GM15510 (cell line): ENCODE data around the gene FBXO48.
A peak's percentile ranks its signal among the peaks of the same experiment; 100 is the strongest.

ENCODE experiments used
- POLR2A ChIP-seq: IDR thresholded peaks from 3 replicates; pipeline ENCODE4 v1.6.1; 2011; ENCODE audit warnings: borderline replicate concordance; ENCODE audit not compliant: insufficient read length; ENCODE audit errors: extremely low read depth

FBXO48 gene

GRCh38 chr2:68454719-68455118, 12.4 kb downstream of the FBXO48 start:
- no peak for TF ChIP-seq POLR2A

- no peak for TF ChIP-seq POLR2A
Observed at GRCh38 chr2:68453761-68454360, 13.2 kb downstream of the FBXO48 start.

DNA sequence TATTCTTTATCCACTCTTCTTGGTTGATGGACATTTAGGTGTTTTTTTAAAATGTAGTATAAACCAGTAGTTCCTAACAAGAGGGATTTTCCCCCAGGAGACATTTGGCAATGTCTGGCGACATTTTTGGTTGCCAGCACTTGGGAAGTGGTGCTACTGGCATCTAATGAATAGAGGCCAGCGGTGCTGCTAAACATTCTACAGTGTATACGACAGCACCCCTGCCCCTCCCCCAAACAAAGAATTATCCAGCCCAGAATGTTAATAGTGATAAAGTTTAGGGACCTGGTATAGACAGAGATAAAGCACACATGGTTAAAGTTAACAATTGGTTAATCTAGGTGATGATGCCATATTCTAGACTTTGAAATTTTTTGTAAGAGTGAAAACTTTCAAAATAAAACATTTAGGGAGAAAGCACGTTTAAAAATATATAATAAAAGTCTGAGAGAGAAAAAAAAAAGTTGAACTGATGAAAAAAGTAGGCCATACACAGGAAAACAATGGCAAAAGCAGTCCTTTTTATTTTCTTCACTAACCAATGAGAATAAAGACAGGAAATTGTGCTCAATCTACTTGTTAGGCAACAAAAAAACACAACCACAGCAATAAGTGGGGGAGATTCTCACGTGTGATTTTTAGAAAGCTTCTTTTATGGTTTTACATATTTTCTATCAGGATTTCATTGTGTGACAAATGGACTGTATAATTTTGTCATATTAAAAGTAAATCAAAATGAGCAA, 14.8 kb downstream of the FBXO48 start:
- no peak for TF ChIP-seq POLR2A

DNA sequence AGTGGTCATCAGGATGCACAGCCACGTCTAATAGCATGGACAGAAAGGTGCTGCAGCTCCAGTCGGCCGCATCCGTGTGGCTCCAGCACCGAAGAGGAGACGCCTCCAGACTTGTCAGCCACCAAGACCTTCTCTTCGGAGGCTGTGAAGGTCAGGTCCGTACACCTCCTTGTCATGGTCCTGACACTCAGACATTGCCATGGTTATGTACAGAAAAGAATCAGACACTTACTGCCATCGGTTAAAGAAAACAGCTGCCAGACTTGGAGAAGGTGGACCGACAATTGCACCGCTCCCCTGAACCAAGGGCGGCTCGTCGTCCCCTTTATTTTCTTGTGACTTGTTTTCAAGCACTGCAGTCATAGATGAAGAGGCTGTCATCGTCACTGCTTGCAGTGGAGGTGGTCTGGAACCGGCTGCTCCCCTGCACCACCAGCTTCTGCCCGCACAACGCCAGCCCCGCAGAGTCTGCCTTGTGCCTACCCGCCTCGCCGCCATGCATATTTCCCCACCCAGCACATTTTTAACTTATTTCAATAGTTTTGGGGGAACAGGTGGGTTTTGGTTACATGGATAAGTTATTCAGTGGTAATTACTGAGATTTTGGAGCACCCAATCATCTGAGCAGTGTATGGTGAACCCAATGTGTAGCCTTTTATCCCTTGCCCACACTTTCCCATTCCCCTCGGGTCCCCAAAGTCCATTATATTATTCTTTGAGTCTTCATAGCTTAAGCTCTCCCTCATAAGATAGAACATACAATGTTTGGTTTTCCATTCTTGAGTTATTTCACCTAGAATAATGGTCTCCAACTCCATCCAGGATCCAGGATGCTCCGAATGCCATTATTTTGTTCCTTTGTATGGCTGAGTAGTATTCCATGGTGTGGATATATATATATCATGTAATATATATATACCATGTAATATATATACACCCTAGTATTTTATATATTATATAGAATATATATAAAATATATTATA, 18.1 kb downstream of the FBXO48 start:
- no peak for TF ChIP-seq POLR2A

DNA sequence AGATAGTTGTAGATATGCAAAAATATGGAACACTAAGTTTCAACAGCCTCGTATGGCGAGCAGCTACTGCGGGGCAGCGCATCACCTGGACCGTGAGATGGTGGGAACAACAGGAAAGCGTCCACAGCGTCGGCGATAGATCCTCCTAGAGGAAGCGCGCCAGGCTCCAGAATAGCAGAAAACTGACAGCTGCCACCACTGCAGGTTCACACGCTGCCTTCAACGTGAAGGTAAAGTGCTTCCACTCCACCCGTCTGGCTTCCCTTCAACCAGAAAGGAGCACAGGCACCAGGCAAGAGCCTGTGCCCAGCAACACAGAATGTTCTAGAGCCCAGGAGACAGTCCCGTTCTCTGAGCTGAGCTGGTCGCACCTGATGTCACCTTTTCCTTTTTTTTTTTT, 20.0 kb downstream of the FBXO48 start:
- no peak for TF ChIP-seq POLR2A

DNA sequence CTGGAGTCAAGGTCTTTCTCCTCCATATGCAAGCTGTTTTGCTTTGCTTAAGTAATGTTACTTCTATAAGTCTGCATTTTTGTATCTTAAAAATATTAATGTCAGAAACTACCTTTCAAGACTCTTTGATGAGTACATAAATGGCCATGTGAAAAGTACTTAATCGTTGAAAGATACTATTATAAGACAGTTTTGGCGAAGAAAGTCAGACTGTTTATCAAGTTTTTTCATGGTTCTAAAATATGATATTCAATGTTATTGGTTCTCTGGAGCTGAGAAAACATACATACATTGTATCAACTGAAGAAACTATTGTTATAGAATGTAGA, 25.1 kb downstream of the FBXO48 start:
- TF ChIP-seq POLR2A, result no peak

GRCh38 chr2:68441179-68441993, 25.7 kb downstream of the FBXO48 start:
- TF ChIP-seq POLR2A, result no peak

DNA sequence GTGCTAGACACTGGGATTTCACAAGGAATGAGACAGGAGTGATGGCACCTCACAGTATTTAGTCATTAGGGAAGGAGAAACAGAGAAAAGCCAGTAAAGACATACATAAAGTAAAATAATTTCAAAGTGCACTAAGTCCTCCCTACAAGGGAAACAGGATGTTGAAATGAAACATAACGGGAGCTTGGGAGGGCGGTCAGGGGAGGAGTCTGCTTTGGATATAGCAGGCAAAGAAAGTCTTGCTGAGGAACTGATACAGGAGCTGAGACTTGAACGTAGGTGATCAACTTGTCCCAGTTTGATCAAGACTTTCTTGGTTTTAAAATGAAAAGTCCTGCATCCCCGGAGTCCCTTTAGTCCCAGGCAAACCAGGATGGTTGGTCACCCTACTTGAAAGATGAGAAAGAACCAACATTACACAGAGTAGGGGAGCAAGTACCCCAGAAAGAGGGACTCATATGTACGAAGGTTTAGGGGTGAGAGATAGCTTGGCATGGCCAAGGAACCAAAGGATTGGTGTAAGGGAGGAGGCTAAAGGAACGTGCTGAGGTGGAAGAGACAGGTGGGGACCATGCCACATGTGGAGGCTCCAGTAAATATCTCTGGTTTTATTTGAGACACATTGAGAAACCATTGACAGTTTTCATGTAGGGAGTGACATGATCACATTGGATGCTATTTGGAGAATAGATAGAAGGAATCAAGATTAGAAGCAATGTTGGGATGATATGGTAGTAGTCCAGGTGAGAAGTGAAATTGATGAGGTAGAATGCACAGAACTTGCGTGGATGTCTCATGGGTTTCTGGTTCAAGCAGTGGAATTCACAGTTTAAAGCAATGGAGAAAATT, 28.4 kb downstream of the FBXO48 start:
- TF ChIP-seq POLR2A, result peak; percentile 69

DNA sequence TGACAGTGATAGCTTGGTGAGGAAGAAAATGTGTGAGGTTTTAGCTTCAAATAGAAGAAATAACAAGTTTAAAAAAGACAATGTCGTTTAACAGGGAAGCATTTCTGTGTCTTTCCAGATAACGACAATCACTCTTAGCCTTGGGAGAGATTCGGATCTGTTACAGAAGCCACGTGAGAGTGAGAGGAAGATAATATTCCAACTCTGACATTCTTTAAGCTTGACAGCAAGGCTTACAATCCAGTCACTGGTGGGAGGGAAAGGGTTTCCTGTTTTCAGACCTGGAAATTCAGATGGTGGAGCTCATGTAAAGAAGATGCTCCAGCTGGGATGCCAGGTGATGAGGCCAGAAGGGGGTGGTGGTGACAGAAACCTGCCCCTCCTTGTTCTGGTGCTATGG, 30.8 kb downstream of the FBXO48 start:
- TF ChIP-seq POLR2A, result no peak

- no peak for TF ChIP-seq POLR2A
Observed at GRCh38 chr2:68435615-68436014, 31.5 kb downstream of the FBXO48 start.

DNA sequence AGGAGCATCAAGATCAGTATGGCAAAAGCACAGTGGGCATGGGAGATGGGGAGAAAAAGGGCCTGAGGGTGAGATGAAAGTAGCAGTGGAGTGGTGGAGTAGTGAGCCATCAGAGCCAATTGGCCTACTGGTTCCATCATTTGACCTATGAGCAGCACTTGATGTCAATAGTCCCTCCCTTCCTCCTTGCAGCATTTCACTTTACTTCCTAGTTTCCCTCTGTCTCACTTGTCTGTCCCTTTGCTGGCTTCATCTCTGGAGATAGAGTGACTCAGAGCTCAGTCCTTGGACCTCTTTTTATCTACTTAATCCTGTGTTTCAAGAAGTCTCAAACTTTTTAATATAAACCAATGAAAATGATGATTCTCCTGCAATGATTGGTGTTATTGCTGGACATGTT, 32.1 kb downstream of the FBXO48 start:
- TF ChIP-seq POLR2A, result no peak

GRCh38 chr2:68432696-68433658, 34.1 kb downstream of the FBXO48 start:
- TF ChIP-seq POLR2A, result no peak
